IPS-15b (cell line): ENCODE results near the gene RNFT2.
"Not testable (repeated sequence)": the region's sequence is repeated elsewhere in the genome, so short reads cannot be mapped to it uniquely, and the experiment has no call there.

Source experiments
- H3K27me3 ChIP-seq: one replicate; pipeline ENCODE4 v1.6.1; 2013; ENCODE audit warnings: low read length; ENCODE audit not compliant: control insufficient read depth, insufficient read depth
- H3K36me3 ChIP-seq: one replicate; pipeline ENCODE4 v1.6.1; 2013; ENCODE audit warnings: low read length; ENCODE audit not compliant: control insufficient read depth, insufficient read depth
- H3K4me1 ChIP-seq: one replicate; pipeline ENCODE4 v1.6.1; 2013; ENCODE audit warnings: mild to moderate bottlenecking, low read length; ENCODE audit not compliant: control insufficient read depth, insufficient read depth
- H3K4me3 ChIP-seq: one replicate; pipeline ENCODE4 v1.5.1; 2013; ENCODE audit warnings: low read depth, low read length
- H3K9ac ChIP-seq: one replicate; pipeline ENCODE4 v1.6.1; 2013; ENCODE audit warnings: low read depth, mild to moderate bottlenecking, low read length
- H3K9me3 ChIP-seq: one replicate; pipeline ENCODE4 v1.6.1; 2013; ENCODE audit warnings: mild to moderate bottlenecking, low read length; ENCODE audit not compliant: control insufficient read depth, insufficient read depth

The RNFT2 gene

DNA sequence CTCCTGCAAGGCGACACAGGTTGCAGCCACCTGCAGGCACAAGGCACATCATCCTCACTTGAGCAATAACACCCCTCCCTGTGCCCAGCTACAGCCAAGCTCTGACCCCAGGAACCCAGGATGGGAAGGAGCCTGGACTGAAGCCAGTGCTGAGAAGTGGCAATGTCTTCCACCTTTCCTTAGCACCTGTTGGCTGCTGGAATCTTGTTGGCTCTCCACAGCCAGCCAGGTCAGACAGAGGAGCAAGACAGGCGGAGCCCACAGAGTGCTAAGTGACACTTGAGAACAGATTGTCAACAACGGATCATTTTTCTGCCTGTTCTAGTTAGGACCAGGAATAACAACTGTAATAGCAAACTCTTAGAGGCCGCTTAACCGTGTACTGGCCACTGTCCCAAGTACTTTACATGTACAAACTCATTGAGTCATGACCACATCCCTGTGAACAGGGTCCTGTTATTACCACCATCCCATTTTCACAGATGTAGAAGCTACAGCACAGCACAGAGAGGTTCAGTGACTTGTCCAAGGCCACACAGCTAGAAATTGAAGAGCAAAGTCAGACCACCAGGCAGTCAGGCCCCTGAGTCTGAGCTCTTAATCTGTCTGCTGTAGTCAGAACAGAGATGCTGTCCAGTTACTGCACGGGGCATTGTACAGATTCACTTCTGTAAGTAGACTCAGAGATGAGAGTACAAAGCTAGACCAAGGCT lies 45.6 kb downstream of the RNFT2 start:
- Histone ChIP-seq H3K27me3 (no peaks in the 10 kb centered on the region), H3K9ac (no peak overlapping the region), H3K4me1 (no peaks in the 10 kb centered on the region), H3K9me3 (no peaks in the 10 kb centered on the region), H3K4me3 (no peak overlapping the region), H3K36me3 (peaks cover 5% of the 10 kb centered on the region)

GRCh38 chr12:116784238-116784612 lies 46.1 kb downstream of the RNFT2 start:
- Histone ChIP-seq H3K4me3 (no peak overlapping the region), H3K36me3 (peaks cover 5% of the 10 kb centered on the region), H3K27me3 (no peaks in the 10 kb centered on the region), H3K9me3 (no peaks in the 10 kb centered on the region), H3K4me1 (no peaks in the 10 kb centered on the region), H3K9ac (no peak overlapping the region)

- not testable (repeated sequence) for H3K9me3 ChIP-seq, H3K27me3 ChIP-seq, H3K9ac ChIP-seq, H3K4me1 ChIP-seq, H3K4me3 ChIP-seq
- peaks cover 14% of the 10 kb centered on the region for H3K36me3 ChIP-seq
Observed at GRCh38 chr12:116789562-116789961, 51.4 kb downstream of the RNFT2 start.

DNA sequence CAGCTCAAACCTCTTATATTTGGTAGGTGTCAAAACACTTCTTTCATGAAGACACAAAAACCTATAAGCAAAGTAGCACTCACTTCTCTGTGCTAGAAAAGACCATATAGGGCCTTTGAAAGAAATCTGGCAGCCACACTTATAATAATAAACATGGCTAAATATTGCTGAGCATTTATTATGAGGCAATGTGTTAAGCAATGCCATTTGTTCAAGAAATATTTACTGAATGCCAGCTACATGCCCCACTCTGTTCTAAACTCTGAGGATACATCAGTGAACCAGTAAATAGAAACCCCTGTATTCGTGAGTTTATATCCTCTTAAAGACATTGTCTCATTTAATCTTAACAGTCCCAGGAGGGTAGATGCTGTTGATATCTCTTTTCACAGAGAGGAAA lies 52.0 kb downstream of the RNFT2 start:
- Histone ChIP-seq H3K9ac (no peak overlapping the region), H3K9me3 (no peaks in the 10 kb centered on the region), H3K4me1 (no peaks in the 10 kb centered on the region), H3K36me3 (peaks cover 14% of the 10 kb centered on the region), H3K4me3 (no peak overlapping the region), H3K27me3 (no peaks in the 10 kb centered on the region)

DNA sequence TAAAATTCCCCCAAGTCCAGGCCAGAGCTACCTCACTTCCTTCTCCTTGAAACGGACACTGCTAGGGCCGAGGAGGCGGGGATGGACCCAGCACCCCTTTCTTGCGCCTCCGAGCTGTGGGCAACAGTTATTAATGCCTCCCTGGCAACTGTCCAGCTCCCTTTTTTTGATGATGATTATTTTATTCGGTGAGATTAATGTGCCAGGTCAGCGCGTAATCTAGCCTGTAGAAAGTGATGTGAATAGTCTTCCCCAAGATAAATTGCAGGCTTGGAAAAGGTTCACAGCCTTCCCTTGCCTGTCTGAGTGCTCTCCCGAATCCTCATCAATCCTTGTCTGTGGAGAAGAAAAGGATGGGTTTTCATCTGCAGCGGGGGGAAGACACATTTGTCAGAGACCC lies 54.3 kb downstream of the RNFT2 start:
- no peaks in the 10 kb centered on the region for H3K4me1 ChIP-seq
- no peak overlapping the region for H3K4me3 ChIP-seq
- no peaks in the 10 kb centered on the region for H3K27me3 ChIP-seq
- peaks cover 9% of the 10 kb centered on the region for H3K36me3 ChIP-seq
- no peaks in the 10 kb centered on the region for H3K9me3 ChIP-seq
- no peak overlapping the region for H3K9ac ChIP-seq

DNA sequence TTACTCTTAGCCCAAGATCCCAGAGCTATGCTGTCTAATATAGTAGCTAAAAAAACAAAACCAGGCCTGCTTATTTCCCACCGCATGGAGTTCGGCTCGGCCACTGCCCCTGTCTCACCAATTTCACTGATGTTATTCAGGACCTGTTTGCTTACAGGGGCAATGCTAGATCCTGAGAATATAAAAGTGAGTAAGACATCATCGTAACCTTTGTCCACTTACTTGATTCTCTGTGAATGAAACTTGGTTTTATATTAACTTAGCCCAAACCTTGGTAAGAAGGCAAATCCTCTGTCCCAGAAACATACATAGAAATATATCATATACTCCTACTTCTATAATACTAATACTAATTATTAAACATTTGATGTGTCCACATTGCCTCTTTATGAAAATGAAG lies 56.6 kb downstream of the RNFT2 start:
- Histone ChIP-seq H3K36me3 (peaks cover 14% of the 10 kb centered on the region), H3K4me1 (no peaks in the 10 kb centered on the region), H3K27me3 (no peaks in the 10 kb centered on the region), H3K9me3 (no peaks in the 10 kb centered on the region), H3K4me3 (no peak overlapping the region), H3K9ac (no peak overlapping the region)

DNA sequence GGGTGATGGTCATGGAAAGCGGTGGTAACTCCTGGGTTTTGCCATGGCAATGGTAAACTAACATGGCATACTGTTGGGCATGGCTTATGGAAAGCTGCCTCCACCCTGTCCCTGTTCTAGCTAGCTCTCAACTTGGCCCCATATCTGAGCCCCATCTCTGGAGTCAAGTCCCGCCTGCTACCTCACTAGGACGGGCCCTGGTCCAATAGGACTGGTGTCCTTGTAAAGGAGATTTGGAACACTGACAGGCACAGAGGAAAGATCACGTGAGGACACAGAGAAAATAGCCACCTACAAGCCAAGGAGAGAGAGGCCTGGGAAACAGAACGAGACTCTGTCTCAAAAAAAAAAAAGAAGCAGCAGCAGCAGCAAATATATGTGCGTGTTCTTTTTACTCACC lies 59.8 kb downstream of the RNFT2 start:
- Histone ChIP-seq H3K4me1 (no peaks in the 10 kb centered on the region), H3K9ac (no peak overlapping the region), H3K27me3 (no peaks in the 10 kb centered on the region), H3K4me3 (no peak overlapping the region), H3K9me3 (no peaks in the 10 kb centered on the region), H3K36me3 (peaks cover 5% of the 10 kb centered on the region)

DNA sequence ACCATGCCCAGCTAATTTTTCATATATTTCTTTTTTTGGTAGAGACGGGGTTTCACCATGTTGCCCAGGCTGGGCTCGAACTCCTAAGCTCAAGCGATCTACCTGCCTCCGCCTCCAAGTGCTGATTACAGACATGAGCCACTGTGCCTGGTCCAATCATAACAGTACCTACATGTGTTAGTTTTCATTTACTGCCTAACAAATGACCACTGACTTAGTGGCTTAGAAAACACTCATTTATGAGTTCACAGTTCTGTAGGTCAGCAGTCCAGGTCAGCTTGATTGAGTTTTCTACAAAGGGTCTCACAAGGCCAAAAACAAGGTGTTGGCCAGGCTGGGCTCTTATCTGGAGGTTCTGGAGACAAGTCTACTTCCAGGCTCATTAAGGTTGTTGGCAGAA lies 60.6 kb downstream of the RNFT2 start:
- no peaks in the 10 kb centered on the region for H3K27me3 ChIP-seq

DNA sequence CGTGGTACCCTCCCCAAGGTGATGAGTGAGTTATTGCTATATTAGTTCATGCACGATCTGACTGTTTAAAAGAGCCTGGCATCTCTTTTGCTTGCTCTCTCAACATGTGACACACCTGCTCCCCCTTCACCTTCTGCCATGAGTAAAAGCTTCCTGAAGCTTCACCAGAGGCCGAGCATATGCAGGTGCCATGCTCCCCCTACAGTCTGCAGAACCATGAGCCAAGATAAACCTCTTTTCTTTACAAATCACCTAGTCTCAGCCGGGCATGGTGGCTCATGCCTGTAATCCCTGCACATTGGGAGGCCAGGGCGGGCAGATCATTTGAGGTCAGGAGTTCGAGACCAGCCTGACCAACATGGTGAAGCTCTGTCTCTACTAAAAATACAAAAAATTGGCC lies 61.8 kb downstream of the RNFT2 start:
- no peak overlapping the region for H3K4me3 ChIP-seq
- H3K36me3 ChIP-seq, result peaks cover 5% of the 10 kb centered on the region
- no peaks in the 10 kb centered on the region for H3K27me3 ChIP-seq
- H3K9ac ChIP-seq, result no peak overlapping the region
- H3K9me3 ChIP-seq, result no peaks in the 10 kb centered on the region
- H3K4me1 ChIP-seq, result no peaks in the 10 kb centered on the region

More for the DNA sequence above, 60.6 kb downstream of the RNFT2 start:
- Histone ChIP-seq H3K9me3 (no peaks in the 10 kb centered on the region), H3K36me3 (peaks cover 5% of the 10 kb centered on the region), H3K4me1 (no peaks in the 10 kb centered on the region), H3K9ac (no peak overlapping the region), H3K4me3 (no peak overlapping the region)

GRCh38 chr12:116800918-116801317 lies 62.8 kb downstream of the RNFT2 start:
- Histone ChIP-seq H3K4me1 (no peaks in the 10 kb centered on the region), H3K9me3 (no peaks in the 10 kb centered on the region), H3K4me3 (no peak overlapping the region), H3K36me3 (peaks cover 5% of the 10 kb centered on the region), H3K27me3 (no peaks in the 10 kb centered on the region), H3K9ac (no peak overlapping the region)

DNA sequence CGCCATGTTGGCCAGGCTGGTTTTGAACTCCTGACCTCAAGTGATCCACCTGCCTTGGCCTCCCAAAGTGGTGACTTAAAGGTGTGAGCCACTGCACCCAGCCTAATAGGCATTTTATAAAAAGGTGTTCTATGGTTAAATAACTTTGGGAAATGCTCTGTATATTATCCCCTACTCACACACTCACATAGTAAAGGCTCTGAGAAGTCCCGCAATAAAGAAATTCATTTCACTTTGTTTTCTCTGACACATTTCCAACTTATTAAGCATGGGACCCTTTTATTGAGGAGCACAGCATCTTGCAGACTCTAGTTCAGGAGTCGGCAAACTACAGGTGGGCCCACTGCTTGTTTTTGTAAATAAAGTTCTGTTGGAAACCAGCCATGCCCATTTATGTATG lies 63.9 kb downstream of the RNFT2 start:
- Histone ChIP-seq H3K27me3 (no peaks in the 10 kb centered on the region), H3K9me3 (no peaks in the 10 kb centered on the region), H3K9ac (no peak overlapping the region), H3K36me3 (peaks cover 5% of the 10 kb centered on the region), H3K4me1 (no peaks in the 10 kb centered on the region), H3K4me3 (no peak overlapping the region)

GRCh38 chr12:116803013-116803736 lies 65.1 kb downstream of the RNFT2 start:
- no peak overlapping the region for H3K4me3 ChIP-seq
- H3K9ac ChIP-seq, result no peak overlapping the region
- peaks cover 8% of the 10 kb centered on the region for H3K36me3 ChIP-seq
- H3K27me3 ChIP-seq, result no peaks in the 10 kb centered on the region
- no peaks in the 10 kb centered on the region for H3K4me1 ChIP-seq
- H3K9me3 ChIP-seq, result no peaks in the 10 kb centered on the region
